ENCODE measurements around the gene OCA2.
A peak's percentile ranks its signal among the peaks of the same experiment; 100 is the strongest.

The OCA2 gene

DNA sequence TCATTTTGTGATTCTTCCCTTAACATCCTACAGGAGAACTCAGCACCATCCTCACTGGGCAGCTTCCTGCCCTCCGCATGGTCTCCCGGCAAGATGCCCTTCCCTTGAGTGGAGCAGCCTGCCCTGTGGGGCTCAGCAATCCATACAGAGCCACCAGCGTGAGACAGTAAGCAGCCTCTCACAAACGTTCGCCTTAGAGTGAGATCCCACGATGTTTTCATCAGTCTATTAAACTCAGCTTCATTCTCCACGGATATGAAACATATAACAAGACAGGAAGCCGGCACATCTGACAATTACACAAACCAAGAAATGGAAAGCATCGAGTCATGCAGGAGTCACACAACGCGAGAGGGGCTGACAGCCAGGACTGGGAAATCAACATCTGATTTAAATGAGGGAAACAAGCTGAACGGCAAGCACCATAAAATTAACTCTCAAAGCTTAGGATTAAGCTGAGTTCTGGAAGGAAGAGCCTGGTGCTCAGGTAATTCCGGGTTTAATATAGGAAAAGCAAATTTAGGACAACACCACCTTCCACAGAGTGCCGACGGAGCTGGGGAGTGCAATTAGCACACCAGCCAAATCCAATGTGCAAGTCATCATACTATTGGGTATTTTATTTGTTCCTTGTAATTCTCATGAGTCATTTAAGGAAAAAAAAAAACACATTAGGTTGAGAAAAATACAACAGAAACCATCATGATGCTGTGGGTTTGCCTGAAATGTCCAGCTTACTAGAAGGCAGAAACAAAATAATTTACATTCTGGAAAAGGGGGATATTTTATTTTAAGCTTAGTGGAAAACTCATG, 272.0 kb downstream of the OCA2 start:
- FAIRE-seq (no peak), DNase-seq (ENCODE audit: low spot score) (peak; percentile 8)

DNA sequence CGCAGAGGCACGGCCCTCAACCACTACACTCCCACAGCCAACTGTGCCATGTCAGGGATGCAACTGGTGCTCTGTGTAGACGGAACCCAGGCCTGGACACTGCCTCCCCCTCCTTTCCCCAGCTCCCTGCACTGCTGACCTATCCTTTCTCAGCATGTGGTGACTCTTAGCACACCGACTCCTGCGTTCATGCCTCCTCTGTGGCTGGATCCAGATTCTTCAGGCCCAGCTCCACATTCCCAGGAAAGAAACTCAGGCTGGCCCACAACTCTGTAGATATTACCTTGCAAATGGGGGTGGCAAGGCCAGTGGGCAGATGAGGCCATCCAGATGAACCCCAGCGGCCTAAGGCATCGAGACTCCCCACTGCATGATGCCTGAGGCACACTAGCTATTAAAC, 272.7 kb downstream of the OCA2 start:
- DNase-seq (ENCODE audit: low spot score), result no peak
- FAIRE-seq, result no peak

DNA sequence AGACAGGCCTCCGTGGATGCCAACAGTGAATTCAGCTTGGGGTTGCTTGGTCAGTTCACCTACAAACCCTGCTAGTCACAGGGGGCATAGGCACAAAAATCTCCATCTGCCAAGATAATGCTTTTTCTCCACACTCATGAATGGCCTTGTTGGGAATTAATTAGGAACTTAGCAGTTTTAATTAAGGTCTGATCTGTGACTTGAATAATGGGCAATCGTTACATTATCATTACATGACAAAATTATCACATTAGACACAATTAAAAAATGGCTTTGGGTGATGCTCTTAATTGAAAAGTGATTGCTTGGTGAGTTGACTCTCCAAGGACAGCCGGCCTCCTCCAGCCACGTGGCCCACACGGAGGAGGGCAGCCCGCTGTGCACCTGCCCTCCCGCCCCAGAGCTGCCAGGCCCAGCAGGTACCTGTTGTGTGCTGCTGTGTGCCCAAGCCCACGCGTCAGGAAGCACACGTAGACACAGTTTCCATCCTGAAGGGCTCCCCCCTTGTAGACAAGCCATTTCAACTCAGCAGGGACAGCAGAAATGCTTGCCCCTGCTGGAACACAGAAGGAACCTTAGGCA, 274.2 kb downstream of the OCA2 start:
- DNase-seq (ENCODE audit: low spot score) (no peak), FAIRE-seq (no peak)

DNA sequence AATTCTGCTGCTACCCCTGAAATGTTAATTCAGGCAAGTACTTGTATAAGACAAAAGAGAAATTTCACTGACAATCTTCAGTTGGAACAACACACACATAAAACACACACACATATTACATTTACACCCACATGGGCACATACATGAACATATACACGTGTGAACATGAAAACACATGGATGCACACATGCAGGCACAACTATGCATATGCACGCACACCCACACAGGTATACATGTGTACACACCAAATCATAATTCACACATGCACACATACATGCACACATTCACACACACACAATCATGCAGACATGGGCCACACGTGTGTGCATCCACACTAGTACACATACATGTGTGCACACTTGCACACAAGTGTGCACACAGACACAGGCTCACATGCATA, 277.8 kb downstream of the OCA2 start:
- DNase-seq (ENCODE audit: low spot score), result no peak
- no peak for FAIRE-seq

DNA sequence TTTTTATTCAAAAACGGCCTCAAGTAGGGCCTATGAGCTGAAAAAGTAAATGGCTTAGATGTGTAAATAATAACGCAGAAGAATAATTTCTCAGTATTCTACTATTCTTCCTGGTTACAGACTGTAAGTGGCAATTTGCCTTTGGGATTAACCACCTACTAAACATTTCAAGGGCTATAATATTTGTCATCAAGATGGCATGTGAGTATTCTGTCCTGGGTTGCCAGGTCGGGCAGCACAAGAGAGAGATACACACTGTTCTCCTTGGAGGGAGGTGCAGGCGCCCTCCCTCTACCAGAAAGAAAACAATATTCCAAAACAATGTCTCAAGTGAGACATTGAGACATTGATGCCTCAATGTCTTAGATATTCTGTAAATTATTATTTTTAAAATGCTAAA, 278.4 kb downstream of the OCA2 start:
- DNase-seq (ENCODE audit: low spot score), result no peak
- no peak for FAIRE-seq

DNA sequence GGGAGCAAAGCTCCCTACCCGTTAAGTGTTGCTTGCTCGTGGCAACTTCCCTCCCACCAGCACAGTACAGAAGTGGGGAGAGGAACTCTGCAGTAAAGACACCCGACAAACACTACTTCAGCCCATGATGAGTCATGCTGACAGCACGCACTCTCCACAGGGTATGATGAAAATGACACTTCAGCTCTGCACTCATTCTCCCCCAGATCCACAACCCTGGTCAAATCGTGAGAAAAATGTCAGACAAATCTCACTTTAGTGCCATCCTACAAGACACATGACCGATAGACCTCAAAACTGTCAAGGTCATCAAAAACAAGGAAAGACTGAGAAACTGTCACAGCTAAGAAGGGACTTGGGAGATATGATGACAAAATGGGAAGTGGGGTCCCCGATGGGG, 278.9 kb downstream of the OCA2 start:
- DNase-seq (ENCODE audit: low spot score) (peak; percentile 43), FAIRE-seq (no peak)

DNA sequence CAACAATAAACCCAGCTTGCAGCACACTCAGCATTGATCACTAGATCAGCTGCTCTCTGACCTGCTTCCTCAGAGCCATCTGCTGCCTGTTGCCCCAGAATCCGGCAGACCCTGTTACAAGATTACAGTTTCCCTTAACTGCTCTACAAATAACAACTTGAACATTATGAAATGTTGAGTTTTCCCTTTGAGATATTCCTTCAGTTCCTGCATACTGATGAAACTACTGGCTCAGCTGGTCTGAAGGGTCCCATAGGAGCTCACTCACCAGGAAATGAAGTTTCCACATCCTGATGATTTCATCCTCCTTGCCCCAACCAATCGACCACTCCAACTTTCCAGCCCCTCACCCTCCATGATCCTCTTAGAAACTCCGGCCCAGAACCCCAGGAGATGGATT, 281.9 kb downstream of the OCA2 start:
- no peak for FAIRE-seq
- no peak for DNase-seq (ENCODE audit: low spot score)

DNA sequence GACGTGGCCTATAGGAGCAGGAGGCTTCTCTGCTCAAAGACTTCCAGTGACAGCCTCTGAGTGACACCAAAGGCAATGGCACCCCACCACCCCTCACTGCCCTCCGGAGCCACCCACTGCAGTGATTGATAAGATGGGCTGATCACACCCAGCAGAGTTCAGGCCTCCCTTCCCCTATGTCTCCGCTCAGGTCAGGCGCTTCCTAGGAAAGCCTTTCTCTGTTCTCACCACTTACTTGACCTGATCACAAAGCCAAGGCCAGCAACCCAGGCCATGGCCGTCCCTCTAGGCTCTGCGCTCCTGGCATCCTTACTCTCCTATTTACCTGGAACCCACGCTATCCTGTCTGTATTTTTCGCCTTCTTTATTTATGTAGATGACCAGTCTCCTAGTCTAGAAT, 282.3 kb downstream of the OCA2 start:
- DNase-seq (ENCODE audit: low spot score) (no peak), FAIRE-seq (no peak)

DNA sequence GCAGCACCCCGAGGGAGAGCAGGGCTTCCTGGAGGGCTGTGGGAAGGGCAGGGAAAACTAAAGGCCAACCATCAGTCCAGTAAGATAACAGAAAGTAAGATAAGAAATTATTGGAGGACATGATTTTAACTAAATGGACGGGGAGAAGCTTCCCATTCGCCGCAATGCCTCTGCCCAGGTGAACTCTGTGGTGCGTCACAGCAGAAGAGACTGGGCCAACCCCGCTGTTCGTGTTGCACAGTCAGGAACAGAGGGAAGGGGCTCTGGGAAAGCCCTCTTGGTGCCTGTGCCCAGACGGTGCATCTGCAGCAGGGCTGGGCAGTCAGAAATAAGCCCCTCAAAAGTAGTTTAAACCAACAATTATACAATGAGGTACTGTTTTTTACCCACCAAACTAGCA, 284.1 kb downstream of the OCA2 start:
- FAIRE-seq, result no peak
- no peak for DNase-seq (ENCODE audit: low spot score)

DNA sequence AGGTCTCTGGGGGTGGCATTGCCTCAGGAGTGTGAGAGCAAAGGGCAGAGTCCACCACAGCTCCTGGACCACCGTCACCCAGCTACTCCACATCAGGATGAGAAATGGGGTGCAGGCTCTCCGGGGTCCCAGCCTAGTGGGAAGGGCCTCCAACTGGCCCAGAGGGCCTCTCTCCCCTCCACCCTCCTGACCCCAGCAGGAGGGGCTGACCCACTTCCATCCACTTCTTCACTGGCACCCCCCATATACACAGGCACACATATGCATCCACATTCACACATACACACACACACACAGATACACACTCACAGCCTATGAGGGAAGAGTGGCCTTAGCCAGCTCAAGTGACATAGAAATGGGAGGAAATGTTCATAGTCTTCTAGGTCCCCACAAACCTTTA, 286.0 kb downstream of the OCA2 start:
- FAIRE-seq (no peak), DNase-seq (ENCODE audit: low spot score) (no peak)

DNA sequence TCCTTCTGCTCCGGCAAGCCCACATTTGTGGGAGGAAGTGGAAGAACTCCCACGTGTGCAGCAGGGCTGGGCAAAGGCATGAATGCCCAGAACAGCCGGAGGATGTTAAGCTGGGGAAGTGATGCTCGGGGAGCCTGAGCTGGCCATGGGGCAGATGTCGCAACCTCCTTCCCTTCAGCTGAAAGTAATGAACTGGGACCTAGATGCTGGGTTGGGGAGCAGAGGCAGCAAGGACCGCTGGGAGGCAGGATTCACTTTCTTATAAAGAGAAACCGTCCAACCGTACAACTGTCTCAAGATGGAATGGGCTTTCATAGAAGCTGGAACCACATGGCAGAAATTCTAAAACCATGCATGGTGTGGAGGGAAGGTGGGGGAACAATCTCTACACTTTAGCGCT, 290.9 kb downstream of the OCA2 start:
- no peak for DNase-seq (ENCODE audit: low spot score)
- no peak for FAIRE-seq

DNA sequence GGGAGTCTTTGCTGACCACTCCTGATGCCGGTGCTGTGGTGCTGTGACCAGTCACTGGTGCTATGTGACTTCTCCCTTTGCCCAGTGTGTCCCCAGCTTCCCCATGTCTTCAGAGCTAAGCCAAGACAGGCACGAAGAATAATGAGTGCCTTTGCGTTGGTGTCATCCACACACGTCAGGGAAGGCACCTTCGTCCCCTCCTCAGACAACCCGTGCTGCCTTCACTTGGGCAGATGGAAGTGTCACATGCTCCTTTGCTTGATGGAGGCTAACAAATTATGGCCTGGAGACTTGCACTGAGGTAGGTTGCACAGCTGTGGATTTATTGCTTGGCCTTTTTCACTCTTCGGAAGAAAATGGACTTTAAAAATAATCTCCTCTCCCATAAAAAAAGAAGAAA, 291.8 kb downstream of the OCA2 start:
- no peak for DNase-seq (ENCODE audit: low spot score)
- no peak for FAIRE-seq

DNA sequence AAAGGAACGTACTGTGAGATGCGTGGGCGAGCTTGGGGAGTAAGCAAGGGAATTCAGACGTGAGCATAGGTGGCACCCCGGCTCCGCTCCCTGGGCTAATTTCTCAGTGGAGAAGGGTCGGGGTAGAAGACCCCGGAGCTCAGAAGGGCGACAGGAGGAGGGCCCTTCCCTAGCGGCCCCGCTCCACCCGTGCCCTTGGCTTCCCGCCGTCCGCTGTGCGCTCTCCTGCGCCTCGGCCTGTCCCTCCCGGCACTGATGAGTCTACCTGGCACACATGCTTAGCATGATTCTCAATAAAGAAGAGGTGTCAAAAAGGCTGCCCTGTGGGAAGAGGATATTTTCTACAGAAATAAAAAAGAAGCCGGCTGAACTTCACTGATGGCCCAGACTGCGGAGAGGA, 292.7 kb downstream of the OCA2 start:
- FAIRE-seq (no peak), DNase-seq (ENCODE audit: low spot score) (no peak)

DNA sequence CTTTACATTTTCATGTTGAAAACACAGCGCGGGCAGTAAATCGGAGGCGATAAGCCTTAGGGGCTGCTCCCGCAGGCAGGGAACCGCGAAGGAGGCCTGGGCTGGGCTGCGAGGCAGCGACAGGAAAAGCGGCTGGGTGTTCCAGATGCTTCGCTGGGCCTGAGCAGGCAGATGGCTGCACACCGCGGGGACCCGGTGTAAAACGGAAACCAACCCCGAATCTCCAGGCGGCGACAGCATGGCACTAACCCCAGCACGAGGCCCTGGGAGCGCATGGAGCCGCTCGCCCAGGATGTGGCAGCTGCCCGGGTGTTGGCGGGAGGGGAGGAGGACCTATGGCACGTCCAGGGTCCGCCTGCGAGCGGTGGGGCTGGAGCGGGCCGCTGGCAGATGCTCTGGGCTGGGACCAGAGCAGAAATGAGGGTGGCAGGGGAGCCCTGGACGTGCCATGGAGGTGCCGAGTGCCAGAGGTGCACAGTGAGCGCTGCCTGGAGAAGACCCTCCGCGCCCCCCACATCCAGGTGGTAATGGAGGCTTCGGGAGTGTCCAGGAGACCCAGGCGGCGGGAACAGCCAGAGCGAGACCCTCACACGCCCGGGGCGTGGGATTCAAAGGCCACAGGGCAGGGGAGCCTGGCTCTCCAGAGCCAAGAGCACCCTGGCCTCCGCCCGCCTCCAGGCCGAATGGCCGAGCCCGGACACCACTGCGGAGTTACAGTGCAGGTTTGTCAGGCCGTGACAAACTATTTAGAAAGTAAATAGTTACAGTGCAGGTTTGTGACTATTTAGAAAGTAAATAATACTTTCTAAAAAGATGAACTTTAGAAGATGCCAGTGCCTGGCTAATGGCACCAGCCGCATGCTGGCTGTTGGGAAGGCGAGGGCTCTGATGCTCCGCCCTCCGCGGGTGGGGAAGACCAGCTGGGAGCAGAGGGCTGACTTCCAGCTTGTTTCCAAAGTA, 293.6 kb downstream of the OCA2 start:
- DNase-seq (ENCODE audit: low spot score) (no peak), FAIRE-seq (no peak)

DNA sequence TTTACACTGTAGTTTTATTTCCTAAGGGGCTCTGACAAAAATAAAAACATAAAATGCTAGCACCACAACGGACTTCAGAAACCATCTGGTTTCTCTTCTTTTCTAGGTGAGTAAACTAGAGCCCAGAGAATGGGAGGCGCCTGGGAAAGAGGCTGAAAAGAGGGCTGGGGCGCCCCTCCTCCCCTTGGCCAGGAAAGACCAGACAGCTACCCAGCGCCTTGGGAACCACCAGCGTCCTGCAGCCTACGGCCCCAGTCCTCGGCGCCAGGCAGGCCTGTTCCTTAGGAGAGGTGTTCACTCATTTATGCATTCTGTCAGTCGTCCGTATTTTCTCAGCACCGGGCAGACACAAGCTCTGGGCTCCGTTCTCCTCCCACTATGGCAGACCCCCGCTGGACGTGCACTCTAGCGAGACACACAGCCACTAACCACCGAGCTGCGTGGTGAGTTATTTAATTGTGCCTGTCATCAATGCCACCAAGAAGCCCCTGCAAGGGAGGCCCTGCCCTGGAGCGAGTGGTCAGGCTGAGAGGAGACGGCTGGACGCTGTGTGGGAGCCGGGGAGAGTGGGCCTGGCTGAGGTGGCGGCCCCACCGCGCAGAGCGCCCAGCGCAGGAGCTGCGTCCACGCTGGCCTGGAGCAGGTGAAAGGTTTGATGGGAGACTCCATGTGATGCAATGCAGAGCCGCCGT, 294.4 kb downstream of the OCA2 start:
- no peak for DNase-seq (ENCODE audit: low spot score)
- FAIRE-seq, result no peak

DNA sequence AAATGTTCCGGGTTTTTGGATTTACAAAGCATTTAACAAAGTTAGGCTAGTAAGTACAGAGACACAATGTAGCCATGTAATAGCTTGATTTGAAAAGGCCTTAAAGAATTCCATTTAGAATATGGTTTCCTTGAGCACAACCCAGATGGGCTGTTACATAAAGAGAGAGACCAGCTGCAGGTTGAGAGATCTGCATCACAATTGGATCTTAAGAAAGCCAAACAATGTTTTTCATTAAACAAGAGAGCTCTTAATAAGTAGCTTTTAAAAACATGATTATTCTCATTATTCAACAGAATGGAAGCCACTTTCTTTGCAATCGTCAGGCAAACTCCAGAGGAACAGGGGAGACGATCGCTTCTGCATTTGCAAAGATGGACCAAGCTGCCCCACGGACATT, 300.3 kb downstream of the OCA2 start:
- FAIRE-seq (no peak), DNase-seq (ENCODE audit: low spot score) (no peak)

DNA sequence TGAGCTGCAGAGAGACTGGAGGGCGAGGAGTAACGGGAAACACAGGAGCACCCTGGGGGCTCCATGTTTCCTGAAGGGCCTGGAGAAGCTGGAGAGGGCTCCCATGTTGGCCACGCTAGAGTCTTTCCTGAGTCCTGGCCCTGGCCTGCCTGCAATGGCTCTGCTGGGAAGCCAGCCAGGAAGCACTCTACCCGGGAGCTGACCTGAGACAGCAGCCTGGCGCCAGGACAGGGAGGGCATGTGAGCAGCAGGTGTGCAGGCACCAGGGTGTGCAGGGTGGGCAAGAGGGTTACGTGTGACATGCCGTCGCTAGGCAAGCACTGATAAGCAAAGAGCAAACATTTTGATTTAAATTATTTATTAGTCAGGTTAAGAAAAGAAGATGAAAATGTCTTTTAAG, 301.4 kb downstream of the OCA2 start:
- no peak for FAIRE-seq

DNA sequence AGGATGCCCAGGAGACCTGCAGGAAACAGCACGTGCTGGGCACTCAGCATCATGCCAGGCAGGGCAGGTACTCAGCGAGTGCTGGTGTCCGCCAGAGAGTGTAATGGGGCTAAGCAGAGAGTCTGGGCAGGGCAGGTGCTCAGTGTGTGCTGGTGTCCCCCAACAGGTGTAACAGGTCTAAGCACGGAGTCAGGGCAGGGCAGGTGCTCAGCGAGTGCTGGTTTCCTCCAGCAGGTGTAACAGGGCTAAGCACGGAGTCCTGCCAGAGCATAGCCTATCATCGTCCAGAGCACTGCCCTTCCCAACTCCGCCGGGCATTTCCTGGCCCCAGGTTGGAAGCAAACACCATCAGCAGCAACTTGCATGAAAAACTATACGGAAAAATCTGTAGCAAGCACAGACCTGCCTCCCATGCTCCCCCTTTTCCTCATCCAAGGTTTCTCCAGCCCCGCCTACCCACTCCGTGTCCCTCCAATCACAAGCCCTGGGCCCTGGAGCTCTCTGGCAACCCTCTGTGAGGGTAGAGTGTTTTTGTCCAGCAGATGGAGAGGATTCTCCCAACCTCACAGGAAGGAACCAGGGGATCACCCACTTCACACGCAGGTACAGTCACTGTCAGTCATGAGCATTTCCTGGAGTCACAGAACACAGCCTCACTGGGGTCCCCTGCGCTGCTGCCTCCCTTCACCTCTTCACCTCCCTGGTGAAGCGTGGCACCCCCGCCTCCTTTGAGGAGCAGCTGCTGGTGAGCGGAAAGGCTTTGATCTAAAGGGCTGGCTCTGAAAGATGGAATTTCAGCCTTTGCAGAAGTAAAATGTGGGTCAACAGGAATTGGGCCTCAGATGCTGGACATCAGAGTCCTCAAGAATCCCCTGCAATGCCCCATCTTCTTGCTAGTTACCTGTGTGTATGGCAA, 302.5 kb downstream of the OCA2 start:
- no peak for FAIRE-seq
- DNase-seq (ENCODE audit: low spot score), result no peak

More for the DNA sequence above, 301.4 kb downstream of the OCA2 start:
- no peak for DNase-seq (ENCODE audit: low spot score)

DNA sequence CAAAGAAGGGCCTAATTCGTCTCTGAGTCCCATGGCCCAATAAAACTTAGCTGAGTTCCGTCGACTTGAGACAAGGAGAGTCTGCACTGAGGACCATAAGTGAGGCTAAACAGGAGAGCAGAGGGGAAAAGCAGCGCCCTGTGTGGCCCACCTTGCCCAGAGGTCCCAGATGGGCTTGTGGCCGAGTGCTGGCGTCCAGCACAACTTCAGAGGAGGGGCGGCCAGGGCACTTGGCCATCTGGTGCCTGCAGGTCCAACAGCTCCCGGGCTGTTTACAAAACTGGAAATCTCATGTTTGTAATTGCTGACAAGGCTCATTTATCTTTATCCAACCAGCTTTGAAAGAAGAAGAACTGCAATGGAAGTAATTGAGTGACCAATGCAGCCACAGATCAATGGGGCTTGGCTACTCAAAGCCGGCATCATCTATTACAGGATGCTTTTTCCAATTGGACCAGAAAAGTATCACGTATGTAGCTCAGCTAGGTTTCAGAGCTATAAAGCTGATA, 306.3 kb downstream of the OCA2 start:
- no peak for DNase-seq (ENCODE audit: low spot score)

DNA sequence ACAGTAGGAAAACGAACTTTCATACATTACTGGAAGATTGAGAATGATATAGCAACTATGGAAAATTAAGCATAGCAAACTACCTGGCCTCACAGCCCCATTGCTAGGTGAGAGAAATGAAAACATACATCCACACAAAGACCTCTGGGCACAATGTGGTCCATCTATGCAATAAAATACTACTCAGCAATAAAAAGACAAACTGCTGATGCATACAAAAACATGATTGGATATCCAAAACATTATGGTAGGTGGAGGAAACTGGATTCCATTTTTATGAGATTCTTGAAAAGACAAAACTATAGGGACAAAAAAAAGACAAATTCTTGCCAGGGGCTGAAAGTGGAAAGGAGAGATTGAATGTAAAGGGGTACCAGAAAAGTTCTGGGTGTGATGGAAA, 308.8 kb downstream of the OCA2 start:
- FAIRE-seq (no peak), DNase-seq (ENCODE audit: low spot score) (no peak)

More for the DNA sequence above, 306.3 kb downstream of the OCA2 start:
- FAIRE-seq, result no peak
